ENCODE measurements around the gene ROR2.
A peak's percentile ranks its signal among the peaks of the same experiment; 100 is the strongest.

The ROR2 gene

DNA sequence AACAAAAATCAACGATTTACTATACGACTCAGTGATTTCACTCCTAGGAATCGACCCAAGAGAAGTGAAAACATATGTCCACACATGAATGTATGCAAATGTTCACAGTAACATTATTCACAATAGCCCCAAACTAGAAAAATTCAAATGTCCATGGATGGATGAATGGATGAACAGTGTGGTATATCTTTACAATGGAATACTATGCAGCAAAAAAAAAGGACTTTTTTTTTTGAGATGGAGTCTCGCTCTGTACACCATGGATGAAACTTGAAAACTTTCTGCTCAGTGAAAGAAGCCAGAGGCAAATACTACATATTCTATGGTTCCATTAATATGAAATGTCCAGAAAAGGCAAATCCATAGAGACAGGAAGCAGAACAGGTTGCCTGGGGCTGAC is 233.8 kb downstream of the ROR2 start:
- DNase-seq (ENCODE audit: low read depth): no peak

DNA sequence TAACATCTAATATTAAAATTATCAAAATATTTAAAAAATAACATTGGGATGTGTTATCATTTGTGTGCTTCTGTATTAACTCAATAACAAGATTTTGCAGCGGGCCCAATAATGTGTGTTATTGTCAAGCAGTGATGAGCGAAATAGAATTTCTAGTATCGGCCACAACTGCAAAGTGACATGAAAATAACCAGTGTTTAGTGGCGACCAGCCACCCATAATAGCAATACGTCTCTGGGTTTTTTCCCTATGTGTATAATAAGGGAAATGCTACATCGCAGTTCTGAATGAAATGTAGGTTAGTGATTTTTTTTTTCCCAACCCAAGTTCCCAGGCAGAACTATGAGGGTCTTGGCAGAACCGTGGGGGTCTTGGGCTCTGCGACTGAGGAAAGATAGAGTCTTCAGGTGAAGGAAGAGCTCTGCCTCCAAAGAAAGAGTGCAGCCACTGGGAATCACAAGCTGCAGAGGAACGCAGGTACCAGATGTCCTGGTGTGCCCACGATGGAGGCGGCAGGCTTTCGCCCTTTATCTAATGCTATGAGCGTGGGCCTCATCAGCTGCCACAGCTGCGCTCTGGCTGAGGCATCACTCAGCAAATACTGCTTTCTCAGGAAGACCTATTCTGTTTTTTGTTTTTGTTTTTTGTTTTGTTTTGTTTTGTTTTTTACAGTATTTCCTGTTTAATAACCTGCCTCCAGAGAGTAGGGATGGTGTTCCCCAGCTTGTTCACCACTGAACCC is 235.0 kb downstream of the ROR2 start:
- DNase-seq (ENCODE audit: low read depth): no peak

GRCh38 chr9:91714020-91714806 is 235.8 kb downstream of the ROR2 start:
- no peak for DNase-seq (ENCODE audit: low read depth)

DNA sequence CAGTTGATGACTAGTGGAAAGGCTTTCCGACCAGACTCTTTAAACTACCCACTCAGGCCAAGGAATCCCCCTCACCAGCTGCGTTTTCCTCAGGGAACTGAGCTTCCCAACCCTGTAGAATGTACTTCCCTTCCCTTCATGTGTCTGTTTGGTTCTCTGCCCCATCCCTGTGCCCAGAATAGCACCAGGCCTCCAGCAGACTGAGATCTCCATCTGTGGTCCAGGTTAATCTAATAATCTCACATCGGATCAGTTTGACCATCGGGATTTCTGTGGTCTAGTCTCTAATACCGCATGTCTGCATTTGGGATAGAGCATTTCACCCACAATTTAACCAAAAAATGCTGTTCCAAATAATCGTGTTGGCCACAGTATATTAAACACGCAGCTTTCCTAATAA is 237.2 kb downstream of the ROR2 start:
- DNase-seq (ENCODE audit: low read depth): no peak

- peak; percentile 24 for DNase-seq (ENCODE audit: low read depth)
These were observed 238.1 kb downstream of the ROR2 start for GRCh38 chr9:91711755-91712601.

- no peak for DNase-seq (ENCODE audit: low read depth)
These were observed 239.9 kb downstream of the ROR2 start for GRCh38 chr9:91710158-91710557.

- DNase-seq (ENCODE audit: low read depth): no peak
These were observed 244.6 kb downstream of the ROR2 start for GRCh38 chr9:91705386-91705785.

DNA sequence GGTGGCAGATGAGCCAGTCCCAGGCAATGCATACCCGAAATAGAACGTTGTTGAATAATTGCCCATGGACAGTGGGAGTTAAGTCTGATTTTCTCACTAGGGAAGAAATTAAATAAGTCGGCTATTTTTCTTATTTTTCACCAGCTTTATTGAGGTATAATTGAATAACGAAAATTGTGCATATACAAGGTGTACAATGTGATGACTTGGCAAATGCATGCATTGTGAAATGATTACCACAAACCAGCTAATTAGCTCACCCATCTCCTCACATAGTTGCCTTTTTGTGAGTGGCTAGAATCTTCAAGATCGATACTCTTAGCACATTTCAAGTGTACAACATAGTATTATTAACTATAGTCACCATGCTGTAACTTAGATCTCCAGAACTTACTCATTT is 249.6 kb downstream of the ROR2 start:
- DNase-seq (ENCODE audit: low read depth): no peak

DNA sequence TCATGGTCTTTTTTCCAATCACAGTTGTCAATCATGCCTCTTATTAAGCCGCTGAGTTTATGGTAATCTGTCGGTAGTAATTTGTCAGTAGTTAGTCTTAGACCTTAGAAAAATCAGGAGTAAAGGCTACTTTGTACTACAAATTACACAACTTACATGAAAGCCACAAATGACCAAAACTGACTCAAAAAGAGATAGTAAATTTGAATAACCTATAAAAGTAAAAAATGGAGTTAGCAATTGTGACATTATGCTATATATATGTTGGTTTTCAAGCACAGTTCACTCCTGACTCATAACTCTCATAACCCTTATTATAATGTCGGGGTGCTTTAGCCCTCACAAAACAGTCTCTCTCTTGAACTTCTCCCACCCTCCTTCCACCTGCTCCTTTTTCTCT is 251.8 kb downstream of the ROR2 start:
- no peak for DNase-seq (ENCODE audit: low read depth)

DNA sequence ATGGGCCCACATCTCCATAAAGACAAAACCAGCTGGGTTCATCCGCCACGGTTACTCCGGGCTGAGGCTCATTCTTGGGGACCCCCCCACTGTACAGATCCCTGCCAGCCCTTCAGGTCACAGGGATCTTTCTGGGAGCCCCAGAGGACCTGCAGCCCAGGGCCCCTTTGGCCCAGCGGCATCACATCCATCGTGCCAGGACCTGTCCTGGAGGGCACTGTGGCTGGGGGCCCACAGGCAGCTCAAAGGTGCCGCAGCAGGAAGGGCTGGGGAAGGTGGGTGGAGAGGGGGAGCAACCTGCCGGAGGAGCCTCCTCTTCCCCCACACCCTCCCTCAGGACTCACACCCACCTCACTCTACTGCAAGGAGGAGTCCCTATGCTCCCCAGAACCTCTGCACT is 252.8 kb downstream of the ROR2 start:
- DNase-seq (ENCODE audit: low read depth): no peak

GRCh38 chr9:91694081-91694870 is 255.8 kb downstream of the ROR2 start:
- no peak for DNase-seq (ENCODE audit: low read depth)

DNA sequence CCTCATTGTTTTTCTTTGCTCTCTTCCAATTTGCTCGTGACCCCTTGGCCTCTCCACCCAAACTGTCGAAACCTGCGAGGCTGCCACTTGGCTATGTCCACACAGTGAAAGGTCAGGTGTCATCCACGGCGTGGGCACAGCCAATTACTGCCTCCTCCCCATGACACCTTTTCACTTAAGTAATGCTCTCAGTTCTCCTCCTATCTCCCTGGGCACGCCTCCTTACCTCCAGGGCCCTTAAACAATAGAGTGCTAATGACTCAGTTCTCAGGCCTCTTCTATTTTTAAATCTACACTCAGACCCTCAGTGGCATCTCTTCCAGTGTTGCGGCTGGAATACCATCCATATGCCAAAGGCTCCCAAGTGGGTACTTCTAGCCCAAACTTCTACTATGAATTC is 256.8 kb downstream of the ROR2 start:
- no peak for DNase-seq (ENCODE audit: low read depth)

DNA sequence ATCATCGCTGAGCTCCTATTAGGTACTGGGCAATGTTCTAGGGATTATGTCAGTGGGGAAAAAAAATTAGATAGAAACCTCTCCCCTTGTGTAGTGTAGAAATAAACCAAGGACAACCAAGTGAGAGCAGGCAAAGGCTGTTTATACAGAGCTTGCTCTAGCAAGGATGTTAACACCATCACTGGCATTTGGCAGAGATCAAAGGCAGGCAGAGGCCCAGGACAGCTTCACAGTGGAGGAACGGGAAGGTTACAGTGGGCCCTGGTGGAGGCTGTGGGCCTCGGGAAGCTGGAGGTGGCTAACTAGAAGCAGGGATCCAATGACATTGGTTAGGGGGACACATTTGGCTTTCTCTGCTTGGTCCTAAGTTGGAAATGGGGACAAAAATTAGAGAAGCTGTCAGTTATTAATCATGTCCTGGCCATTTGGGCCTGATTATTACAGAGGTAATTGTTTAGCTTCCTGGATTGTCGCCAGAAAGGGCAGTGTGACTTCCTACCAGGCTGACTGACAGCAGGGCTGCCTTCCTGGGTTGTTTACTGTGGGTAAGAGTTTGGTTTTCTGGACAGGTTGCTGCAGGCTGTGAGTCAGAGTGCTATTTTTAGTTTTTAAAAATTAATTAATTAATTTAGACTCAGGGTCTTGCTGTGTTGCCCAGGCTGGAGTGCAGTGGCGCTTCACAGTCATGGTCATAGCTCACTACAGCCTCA is 259.3 kb downstream of the ROR2 start:
- no peak for DNase-seq (ENCODE audit: low read depth)

- DNase-seq (ENCODE audit: low read depth): no peak
These were observed 261.0 kb downstream of the ROR2 start for GRCh38 chr9:91689006-91689405.

DNA sequence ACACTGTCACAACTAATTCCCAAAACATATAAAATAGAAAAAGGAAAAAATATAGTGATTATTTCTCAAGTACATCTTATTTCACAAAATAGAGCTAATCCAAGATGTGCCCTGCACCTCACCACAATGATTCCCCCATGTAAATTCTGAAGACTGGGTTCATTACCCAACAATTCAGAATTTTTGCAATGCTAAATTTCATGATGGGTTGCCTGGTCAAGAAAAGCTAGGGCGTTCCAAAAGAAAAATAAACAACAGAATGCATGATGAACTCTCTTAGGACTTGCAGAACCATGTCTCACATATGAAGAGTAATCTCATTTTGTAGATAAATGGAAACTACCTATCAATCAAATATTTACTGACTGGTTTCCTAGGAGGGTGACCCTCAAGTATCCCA is 266.8 kb downstream of the ROR2 start:
- no peak for DNase-seq (ENCODE audit: low read depth)

- no peak for DNase-seq (ENCODE audit: low read depth)
These were observed 267.2 kb downstream of the ROR2 start for GRCh38 chr9:91682806-91683205.

- DNase-seq (ENCODE audit: low read depth): peak; percentile 20
These were observed 268.3 kb downstream of the ROR2 start for GRCh38 chr9:91681461-91682305.

- DNase-seq (ENCODE audit: low read depth): no peak
These were observed 269.0 kb downstream of the ROR2 start for GRCh38 chr9:91680998-91681397.

DNA sequence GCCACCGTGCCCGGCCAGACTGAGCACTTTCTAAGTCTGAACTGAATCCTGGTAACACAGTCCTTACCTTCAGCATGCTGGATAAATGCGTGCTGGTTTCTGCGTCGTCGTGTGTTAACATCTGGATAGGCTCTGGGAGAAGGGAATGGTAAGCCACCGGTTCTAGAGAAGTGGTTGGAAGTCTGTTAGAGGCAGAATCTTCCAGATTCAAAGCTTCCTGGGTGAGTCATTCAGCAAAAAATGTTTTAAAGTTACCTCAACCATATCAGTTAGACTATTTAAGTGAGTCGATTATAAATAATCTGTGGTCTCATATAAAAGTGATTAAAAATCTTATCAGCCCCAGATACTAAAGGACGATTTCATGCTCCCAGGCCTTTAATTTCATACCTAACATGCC is 269.9 kb downstream of the ROR2 start:
- no peak for DNase-seq (ENCODE audit: low read depth)
